KG1 (cell line): ENCODE results near the gene PLXNA2.

Experiments used
- DNase-seq: peaks from one replicate; lab custom pipeline; 2025; lab: John Stamatoyannopoulos, UW

Gene PLXNA2

DNA sequence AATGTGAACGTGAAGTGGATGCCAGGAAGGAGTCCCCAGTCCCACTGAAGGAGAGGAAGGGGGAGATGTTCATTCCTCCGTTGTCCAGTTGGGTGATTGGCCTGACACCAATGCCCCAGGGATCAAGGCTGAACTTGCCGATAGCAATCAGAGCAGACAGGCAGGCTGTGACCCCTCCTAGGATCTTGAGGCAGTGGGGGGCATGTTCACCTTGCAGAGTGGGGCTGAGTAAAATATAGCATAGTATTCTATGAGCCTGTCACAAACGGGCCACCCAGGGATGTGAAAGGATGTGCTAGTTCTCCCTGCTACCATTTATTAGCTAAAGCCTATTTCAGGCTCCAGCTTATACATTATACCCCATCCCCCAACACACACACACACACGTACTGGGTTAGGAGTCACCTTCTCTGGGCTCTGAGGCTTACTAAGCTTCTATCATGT is 252.6 kb downstream of the PLXNA2 start:
- DNase-seq = no peak

DNA sequence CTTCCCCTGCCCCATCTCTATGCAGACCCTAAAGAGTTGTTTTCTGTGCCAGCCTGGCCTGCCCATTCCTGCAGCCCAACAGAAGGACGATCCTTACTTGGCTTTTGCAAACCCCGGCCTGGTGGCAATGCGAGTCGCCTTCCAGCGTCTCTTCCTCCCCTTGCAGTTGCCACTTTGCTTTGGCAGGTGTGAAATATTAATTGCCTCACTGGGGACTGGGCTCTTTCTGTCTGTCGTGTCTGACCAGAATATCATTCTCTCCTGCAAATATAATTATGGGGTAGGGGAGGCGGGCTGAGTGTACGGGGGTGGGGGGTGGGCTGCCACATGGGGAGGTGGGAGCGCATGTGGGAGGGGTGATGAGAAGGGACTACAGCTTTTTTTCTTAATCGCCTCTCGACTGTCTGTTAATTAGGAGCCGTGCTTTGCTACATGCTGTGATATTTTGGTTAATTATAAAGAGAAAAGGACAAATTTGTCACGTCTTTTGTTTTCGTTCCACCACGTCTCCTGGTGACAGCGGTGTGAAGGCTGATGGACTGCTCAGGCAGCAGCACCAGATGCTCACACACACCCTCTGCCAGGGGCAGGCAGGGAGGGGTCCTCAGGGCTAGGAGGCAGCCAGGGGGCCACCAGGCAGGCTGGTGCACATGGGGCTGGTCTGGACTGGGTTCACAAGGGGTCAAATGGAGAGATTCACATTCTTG is 253.2 kb downstream of the PLXNA2 start:
- DNase-seq = no peak

DNA sequence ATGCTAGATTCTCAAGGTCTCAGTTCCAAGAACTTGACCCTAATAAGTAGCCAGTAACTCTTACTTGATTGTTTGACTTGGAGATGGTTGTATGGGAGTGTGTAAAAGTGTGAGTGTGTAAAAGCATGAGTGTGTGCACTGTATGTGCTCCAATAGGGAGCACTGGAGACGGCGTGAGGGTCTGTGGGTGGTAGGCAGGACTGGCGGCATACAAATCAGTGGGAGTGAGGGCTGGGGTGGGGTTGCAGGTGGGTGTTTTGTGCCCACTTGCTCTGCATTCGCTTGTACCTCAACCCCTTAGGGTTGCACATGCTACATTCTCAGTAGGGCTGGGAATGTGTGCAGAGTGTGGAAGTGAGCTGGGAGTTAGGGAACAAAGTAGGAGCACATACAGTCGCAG is 253.7 kb downstream of the PLXNA2 start:
- no peak for DNase-seq

DNA sequence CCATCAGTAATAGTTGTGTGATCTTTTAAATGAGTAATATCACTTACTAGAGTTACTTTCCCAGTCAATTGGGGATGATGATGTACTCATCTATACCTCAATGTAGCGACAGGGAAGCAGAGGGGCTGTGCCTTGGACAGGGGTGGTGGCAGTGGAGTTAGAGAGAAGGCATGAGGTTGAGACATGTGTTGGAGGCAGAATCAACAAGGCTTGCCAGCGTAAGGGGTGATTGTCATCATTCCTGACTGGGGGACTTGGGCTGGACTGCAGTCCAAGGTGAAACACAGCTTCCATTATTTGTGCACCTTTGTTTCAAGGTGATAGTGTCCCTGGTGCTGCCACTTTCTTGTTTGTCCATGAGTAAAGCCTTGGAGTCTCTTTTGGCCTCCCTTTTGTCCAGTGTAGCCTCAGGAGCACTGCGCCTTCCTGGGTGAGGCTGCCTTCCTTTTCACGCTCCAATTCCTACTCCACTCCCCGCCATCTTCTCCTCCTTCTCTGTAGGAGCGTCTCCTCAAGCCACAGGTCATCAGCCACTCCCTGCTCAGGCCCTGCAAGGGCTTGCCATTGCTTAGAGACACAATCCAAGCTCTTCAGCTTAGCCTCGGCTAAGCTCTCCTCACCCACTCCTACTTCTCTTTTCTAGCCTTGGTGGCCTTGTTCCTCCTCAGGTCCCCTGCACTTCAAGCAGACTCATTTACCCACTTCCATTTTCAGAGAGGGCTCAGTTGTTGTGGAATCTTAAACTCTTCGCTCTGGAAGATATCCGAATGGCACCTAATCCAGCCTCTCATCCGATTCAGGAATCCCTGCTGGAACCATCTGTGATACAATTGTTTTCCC is 255.6 kb downstream of the PLXNA2 start:
- DNase-seq = no peak

DNA sequence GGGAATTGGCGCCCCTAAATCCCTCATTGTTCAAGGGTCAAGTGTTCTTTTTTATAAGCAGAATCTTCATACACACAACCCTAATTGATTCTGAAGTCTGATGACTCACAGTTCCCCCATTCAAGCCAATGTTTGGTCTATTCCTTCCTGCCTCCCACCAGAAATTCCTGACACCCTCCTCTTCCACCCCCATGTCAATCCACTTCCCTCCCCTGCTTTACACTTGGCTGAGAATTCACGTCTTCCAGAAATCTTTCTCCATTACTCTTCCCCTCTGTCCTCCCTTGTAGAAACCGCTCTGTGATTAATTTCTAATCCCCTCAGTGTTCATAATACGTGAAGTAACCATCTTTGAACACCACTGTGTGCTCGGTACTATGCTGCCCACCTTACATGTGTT is 257.0 kb downstream of the PLXNA2 start:
- DNase-seq = no peak

DNA sequence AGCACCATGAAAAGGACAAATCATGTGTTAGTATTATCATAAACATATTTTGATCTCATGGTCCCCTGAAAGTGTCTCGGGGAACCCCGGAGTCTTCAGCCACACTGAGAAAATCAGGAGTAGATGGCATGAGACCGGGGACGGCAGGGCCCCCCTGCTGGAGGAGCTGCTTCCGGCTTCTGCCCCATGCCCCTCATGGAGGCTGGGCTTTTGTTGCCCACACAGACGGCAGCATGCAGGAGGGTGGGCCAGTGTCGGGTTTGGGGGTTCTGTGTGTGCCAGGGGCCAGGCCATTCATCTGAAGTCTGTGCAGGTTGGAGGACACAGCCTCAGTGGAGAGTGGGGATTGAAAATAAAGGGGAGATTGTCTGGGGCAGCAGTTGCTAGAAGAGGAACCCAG is 258.2 kb downstream of the PLXNA2 start:
- no peak for DNase-seq

DNA sequence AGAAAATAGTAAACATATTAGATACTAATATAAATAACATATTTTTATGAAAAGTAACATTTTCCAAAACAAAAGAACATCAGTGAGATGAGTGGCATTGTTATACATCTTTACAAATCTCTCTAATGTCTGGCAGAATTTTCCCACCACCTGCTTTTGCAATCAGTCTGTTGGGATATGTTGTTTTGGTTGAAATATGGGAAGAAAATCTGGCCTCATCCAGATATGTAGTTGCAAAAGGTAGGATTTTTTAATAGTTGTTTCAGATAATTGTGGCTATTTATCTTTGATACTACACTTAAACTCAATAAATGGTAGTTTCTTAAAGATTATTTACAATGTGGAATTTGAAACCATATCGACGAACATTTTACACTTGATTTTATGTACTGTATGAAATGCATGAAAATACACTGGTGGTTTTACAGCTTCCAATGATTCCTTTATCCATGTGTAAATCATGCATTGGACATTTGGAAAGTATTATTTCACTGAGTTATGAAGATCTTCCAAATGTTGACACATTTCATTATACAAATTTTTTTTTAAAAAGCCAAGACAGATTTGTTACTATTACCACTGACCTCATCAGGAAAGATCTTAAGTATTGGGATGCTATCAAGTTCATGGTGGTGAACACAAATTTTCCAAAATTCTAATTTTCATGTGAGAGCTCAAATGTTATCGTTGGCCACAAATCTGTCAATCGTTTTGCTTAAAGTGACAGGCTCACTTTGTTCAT is 259.2 kb downstream of the PLXNA2 start:
- no peak for DNase-seq

DNA sequence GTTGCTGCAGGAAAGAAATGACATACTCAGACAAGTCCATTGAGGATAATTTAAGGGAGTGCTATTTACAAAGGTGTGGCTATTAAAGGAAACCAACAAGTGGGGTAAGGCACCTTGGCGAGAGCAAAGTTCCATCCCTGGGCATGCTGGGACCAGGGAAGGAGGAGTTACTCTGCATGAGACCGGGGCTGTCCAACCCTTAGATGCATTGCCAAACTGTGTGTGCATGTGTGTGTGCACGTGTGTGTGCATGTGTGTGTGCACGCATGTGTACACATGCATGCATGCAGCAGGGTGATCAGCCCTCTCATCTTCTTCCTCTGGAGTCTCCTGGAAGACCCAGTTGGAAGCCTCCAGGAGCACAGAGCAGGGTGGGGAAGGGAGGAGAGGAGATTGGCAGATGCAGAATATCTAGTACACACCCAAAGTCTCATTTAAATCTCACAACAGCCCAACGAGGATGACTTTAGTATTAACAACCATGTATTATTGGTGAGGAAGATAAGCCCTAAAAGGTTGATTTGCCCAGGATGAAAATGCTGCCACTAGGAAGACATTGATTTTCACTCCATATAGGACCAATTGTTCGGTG is 261.0 kb downstream of the PLXNA2 start:
- no peak for DNase-seq

DNA sequence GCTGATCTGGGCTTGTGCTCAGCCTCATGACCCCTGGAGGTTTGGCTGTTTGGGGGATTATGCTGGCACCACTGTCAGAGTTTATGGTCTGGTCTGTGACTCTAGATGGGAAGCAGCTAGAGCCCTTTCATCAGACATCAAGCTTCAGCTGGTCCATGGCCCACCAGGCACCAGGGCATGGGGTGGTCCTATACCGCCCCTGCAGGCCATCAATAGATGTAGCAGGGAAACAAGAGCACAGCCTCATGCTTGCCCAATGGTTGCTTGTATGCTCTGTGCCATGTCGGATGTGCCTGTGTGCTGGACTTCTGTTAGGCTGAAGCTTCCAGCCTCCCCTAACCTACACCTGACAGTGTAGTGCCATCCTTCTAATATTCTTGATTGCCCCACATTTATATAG is 262.2 kb downstream of the PLXNA2 start:
- no peak for DNase-seq

DNA sequence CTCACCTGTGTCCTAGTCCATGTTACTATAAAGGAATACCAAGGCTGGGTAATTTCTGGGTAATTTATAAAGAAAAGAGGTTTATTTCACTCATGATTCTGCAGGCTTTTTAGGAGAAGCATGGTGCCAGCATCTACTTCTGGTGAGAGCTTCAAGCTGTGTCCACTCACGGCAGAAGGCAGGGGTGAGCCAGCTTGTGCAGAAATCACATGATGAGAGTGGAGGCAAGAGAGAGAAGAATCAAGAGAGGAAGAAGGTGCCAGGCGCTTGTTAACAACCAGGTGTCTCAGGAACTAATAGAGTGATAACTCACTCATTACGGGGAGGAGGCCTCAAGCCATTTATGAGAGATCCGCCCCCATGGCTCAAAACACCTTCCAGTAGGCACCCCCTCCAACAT is 265.7 kb downstream of the PLXNA2 start:
- no peak for DNase-seq

DNA sequence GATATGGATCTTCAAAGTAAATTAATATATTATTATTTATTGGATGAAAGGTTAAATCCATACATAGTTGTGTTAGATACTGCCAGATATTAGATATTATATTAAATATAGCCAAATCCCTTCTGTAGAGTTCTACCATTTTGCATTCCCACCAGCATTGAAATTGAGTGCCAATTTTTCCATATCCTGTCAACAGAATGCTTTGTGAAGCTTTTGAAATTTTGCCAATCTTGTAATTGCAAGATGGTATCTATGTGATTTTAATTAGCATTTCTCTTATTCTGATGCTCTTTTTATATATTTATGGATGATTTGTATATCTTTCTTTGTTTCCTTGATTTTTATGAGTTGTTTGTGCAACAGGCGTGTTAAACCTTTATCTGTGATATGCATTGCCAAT is 266.3 kb downstream of the PLXNA2 start:
- no peak for DNase-seq

DNA sequence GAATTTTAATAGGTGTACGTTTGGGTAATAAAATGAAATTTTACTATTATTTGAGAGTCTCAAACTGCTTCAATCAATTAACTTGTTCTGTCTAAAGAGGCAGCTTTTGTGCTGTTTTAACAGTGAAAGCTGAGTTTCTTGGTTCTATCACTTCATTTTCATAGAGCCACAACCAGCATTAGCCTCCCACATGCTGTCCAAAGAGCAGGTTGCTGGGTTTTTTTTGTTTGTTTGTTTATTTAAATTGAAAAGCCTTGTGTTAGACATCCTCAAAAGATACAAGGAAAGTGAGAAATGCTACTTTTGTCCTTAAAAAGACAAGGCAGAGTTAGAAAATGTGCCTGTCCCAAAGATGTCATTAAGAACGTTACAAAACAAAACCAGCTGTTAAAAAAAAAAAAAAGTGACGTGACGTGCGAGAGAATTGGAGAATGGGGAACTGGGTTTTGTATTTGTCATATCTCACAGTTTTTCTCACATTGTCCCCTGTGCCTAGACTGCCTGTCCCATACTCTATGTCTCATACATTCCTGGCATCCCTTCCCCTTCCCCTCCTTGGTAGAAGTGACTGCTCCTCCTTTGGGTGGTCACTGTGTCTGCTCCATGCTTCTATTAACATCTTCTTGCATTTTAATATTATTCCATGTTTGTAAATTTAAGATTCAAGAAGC is 270.2 kb downstream of the PLXNA2 start:
- no peak for DNase-seq

DNA sequence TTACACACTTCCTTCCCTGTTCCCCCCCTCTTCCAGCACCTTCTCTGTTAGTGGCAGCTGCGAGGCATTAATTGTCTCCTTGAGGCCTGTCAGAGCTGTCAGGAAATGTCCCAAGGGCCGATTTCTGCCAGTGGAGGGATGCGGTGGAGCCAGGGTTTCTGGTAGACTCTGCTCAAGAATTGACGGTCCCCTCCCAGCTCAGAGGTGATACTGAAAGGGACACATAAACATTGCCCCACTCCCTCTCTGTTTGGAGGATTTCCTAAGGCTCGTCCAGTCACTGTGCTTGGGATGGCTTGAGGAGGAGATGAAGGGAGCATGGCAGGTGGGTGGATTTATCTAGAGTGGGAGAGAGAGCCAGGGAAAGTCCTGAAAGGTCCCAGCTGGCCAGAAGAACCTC is 271.8 kb downstream of the PLXNA2 start:
- DNase-seq = no peak
